ENCODE data around the gene ABHD15.
"Not testable (repeated sequence)": the region's sequence is repeated elsewhere in the genome, so short reads cannot be mapped to it uniquely, and the experiment has no call there.

ABHD15 gene

DNA sequence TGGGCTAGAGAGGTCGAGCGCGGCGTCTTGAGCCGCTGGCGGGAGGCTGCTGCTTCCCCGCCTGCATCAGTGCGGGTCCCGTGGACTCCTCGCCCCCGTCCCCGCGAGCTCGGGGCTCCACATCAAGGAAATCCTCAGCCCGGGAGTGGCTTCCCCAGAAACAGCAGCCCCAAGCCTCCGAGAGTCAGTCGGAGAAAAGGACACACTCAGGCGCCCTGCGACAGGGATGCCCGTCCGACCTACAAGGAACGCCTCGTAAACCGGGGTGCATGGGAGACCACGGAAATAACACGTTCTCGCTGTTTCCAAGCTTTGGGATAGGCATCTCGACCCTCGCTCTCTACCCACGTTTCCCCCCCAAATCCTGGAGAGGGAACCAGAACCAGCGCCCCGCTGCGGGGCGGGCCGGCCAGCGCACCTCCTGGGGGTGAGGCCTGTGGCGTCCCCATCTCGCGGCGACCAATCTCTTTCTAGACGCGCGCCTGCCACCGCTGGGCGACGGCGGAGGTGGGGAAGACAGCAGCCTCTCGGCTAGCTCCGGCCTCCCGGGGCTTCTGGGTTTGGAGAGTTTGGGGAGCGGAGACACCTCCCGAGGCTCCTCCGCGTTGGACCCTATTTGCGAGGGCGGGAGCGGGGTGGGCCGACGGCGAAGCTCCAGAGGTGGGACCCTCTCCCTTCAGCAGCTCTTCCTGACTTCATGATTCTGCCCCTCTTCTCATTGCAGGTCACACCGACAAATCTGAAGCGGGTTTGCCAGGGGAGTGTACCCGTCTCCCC, 905 bp upstream of the ABHD15 start:
- DNase-seq: peak; percentile 81

DNA sequence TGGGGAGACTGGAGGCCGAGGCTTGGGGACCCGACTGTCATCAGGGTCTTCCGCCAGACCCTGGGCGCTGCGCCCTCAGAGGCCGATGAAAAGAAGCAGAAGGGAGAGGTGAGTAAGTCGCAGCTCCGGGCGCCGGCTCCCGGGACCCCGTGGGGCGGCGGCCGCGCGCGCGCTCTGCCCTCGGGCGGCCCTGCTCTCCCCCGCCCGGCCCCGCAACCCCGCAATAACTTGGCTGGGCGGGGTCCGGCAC, 392 bp upstream of the ABHD15 start:
- no peak for DNase-seq

DNA sequence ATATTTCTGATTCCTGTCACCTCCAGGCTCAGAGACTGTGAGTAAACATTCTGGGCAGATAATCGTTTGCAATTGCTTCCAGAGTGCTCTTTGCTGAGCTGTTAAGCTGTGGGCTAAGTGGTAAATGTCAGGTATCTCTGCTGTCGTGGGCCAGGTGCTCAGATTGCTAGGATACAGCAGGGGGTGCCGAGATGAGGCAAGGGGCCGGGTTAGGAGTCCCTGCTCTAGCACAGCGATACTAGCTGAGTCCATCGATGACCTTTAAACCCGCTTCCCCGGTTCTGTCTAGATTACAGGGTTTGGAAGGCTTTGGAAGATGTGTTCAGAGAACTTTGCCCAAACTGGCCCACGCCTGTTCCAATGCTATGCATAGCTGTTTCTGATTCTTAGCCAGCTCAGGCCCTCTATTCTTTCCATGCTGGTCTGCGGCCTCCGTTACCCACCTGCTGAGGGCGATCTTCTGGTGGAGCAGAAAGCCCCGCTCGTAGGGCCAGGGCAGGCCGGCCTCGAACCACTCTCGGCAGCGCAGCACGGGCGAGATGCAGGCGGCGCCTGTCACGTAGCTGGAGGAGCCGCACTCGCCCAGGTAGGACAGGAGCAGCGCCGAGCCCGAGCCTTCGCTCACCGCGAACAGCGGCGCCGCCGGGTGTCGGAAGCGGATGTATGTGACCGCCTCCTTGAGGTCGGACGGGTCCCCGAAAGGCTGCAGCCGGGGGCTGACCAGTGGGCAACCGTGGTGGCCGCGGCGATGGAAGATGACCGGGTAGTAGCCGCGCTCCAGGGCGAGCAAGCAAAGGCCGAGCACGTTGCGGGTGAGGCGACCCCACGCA, 979 bp downstream of the ABHD15 start:
- DNase-seq: peak; percentile 63

DNA sequence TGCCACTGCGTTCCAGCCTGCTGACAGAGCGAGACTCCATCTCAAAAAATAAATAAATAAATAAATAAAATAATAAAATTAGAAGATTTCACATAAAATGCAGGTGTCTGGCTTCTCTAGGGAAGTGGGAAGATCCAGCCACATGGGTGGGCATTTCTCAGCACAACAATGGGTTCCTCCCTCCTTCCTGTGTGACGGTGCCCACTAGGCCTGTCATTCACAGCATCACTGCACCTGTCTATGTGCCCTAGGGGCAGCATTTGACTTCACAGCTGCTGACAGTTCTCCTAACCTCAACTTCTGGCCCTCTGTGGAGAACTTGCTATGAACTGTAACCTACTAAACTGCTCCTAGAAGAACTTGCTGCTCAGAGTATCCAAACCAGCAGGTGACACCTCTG, 3.0 kb downstream of the ABHD15 start:
- no peak for DNase-seq

DNA sequence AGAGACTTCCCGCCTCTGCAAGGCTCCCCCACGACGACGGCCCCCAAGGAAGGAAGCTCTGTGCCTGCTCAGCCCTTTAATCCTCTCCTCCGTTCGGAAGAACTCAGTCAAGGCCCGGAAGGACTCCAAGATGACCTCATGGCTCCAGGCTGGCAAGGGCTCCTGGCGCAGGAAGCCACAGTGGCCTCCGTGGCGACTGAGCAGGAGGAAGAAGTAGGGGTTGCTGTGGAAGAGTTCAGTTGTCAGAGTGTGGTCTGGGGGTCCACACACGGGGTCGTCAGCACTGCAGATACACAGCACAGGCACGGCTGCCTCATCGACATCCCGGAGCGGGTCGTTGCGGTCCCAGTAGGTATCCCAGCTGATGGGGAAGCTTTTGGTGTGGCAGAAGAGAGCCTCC, 4.2 kb downstream of the ABHD15 start:
- no peak for DNase-seq

DNA sequence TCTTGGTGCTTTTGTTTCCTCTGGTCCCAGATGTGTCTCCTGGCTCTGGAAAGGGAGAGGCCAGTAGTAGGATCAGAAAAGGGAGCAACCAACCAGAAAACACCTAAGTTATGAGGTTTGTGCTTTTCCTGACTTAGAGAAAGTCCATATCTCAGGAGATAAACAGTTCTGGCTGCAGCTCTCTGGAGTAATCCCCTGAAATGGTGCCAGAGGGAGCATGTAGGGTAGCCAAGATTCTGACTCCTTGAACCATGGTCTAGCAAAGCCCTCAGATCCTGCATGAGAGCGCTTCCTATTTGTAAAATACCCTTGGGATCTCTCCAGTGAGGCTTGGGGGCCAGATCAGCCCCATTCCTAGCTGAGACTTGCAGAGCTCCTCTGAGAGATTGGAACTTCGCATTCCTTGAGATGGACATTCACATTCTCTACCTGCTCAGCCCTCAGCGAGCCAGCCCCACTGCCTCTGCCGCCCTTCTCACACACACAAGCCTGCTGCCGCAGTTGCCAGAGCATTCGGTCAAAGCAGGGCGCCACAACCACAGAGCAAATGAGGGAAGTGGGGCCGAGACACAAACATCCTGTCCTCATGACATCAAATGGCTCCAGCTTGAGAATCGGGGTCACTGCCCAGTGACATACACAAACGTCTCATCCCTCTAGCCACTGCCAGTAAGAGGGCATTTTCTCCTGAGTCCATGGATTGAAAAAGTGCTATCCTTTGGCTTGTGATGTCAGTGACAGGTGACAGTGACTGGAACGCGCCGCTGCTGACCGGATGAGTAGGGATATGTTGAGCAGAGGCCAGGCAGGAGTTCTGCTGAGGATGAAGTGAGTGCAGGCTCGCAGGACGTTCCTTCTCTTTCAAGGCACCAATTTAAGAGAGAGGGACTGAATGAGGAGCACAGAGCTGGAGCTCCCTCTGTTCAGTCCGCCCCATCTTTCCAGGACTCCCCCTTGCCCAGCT, 5.0 kb downstream of the ABHD15 start:
- peak; percentile 24 for DNase-seq

DNA sequence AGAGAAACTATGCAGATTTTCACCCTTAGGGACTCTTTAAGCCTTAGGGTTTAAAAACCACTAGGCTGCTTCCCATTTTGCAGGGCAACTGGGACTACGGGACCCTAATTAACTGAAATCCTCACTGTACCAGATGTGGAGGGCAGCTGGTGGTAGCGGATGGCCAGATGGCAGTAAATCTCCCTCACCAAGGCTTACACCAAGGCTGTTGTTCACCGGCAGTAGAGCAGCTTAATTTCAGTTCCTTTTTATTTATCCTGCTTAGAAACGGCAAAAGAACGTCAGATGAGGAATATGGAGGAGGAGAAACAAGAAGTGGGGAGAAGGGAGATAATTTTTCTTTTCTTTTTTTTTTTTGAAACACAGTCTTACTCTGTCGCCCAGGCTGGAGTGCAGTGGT, 6.5 kb downstream of the ABHD15 start:
- DNase-seq: no peak

DNA sequence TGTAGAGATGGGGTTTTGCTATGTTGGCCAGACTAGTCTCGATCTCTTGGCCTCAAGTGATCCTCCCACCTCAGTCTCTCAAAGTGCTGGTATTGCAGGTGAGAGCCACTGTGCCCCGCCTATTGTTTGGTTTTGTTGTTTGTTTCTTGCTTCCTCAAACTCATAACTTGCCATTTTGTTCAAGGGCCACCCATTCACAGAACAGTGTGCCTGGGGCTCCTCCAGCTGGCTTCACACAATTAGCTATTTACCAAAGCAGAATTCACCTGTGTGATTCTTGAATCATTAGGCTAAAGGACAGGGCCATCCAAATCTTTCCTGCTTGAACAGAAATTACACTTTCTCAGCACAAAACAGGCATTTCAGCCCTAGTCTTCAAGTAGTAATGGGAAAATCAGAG, 7.2 kb downstream of the ABHD15 start:
- no peak for DNase-seq

DNA sequence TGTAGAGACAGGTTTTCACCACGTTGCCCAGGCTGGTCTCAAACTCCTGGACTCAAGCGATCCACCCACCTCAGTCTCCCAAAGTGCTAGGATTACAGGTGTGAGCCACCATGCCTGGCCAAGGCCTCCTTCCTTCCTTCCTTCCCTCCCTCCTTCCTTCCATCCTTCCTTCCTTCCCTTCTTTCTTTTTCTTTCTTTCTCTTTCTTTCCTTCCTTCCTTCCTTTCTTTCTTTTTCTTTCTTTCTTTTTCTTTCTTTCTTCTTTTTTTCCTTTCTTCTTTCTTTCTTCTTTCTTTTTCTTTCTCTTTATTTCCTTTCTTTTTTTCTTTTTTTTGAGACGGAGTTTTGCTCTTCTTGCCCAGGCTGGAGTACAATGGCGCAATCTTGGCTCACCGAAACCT, 8.7 kb downstream of the ABHD15 start:
- DNase-seq: not testable (repeated sequence)

DNA sequence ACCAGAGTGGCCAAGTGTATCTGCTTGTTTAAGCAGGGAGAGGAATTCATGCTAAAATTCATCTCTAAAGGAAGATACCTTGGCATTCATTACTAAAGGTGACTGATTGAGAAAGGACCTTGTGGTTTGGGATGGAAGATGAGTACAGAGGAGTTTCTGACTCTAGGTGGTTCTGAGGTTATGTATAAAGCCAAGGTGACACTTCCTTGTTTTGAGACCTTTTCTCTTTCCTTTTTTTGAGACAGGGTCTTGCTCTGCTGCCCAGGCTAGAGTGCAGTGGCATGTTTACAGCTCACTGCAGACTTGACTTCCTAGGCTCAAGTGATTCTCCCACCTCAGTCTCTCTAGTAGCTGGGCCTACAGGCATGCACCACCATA, 9.1 kb downstream of the ABHD15 start:
- DNase-seq: no peak

DNA sequence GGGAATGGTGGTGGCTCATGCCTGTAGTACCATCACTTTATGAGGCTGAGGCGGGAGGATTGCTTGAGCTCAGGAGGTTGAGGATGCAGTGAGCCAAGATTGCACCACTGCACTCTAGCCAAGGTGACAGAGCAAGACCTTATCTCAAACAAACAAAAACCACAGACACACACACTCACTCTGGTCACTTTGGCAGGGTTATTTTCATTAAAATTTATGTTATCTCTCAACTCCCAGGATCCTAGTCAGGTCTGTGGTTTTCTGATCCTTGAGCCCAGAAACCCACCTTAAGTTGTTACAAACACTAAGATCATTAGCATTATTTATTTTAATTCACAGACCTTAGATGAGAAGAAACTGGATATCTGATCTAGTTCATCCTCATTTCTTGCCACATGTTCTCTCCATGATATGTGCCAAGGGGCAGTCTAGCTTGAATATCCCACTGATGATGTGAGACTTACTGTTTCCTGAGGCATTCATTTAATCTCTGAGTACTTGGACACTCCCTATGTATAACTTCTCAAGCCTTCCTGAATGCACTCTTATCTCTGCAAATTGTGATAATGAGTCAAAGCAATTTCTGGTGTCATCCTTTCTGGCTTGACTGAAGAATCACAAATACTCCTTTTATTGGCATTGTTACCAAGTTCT, 9.6 kb downstream of the ABHD15 start:
- DNase-seq: no peak

DNA sequence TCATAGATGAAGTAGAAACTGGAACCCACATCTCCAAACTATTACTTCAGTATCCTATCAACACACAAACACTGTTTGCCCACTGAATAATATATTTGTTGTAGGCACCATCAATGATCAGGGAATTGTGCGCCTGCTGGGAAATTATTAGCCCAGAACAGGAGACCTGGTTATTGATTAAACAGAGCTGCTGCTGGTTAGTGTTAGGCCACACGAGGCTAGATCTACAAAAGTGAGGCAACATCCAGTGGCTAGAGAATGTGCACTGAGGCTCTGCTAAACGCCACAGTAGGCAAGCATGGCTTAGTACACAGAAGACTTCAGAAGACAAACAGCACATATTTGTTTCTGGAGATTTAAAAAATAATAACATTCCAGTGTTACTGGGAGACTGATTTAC, 11.0 kb downstream of the ABHD15 start:
- no peak for DNase-seq

DNA sequence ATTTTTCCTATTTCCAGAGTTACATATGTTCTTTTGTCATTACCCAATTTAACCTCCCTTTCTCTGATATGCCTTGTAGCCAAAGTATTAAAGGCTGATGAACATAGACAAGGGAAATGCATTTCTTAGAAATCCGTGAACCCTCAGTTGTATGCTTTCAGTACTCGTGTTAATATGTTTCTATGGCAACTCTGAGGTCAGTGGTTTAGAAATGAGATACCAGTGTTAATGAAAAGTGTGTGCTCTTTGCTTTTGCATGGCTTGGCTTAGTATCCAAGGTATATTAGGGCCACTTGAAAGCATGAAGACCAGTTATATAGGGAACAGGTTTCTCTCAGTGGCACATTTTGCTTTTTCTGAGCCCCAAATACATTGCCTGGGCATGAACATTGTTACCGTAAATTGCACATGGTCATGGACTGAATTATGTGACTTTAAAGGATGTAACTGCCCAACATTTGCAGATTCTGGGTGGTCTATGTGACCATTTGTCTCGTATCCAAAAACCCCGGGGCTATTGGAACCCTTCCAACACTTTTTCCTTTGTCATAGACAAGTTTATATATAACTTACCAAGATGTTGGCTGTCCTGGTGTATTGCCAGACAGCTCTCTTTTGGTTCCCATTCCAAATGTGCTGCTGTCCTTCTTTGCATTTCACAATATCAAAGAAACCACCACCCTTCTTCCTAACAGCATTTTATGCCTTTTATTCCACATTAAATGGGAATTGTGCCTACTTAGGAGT, 17.5 kb downstream of the ABHD15 start:
- DNase-seq: no peak

DNA sequence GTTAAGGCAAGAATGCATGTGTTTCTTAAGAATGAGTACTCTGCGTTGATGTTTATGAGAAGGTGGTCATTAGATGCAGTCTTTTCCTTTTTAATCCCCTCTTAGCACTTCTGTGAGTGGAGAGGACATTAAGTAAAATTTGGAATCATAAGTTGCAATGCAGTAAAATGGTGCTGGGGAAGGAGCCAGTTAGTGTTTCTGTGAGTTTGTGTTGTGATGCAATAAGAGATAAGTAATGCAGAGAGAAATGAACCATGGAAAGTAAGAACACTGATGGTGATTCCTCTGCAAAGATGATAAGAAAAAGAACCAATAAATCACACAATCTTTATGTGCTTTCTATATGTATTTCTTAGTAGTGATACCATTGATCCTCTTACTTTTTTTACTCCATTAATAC, 20.0 kb downstream of the ABHD15 start:
- DNase-seq: no peak

DNA sequence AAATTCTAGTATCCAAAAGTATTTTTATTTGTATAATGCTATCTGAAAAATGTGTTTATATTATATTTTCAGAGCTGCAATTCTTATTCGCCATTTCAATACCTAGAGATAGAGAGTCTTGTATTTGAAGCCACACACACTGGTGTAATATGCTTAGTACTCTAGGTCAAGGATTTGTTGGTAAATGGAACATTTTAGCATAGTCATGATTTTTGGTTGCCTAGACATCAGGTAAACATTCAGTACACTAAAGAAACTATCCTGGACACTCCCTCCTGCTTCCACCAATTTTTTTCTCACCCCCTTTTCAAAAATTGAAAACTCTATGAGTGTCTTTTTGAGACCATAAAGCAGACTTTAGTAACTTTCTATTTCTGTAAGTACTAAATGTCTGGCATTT, 20.8 kb downstream of the ABHD15 start:
- no peak for DNase-seq

DNA sequence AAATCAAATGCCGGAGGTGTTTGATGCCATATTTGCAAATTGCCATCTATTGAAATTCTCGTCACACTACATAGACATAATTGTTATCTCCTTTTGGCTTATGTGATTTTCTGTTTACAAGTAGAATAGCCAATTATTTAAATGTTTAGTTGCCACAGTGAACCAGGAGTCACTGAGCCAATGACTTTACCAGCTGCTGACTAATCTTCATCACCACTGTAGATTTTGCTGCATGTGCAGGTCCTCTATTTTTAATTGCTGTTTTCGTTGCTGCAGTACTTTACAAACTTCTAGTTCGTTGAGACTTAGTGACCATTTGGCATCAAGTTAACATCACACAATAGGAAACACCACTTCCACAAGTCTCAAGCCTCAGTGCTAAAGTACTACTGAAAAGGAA, 22.8 kb downstream of the ABHD15 start:
- no peak for DNase-seq

DNA sequence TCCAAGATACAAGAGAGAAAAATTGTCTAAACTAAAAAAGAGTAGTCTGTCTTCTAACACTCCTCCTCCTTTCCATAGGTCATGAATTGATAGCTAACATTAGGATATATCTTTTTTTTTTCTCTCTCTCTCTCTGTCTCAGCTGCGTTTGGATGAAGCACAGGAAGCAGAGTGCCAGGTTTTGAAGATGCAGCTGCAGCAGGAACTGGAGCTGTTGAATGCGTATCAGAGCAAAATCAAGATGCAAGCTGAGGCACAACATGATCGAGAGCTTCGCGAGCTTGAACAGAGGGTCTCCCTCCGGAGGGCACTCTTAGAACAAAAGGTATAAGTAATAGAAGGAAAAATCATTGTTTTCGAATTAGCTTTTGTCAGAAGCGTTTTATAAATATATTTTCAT, 32.9 kb downstream of the ABHD15 start:
- no peak for DNase-seq

DNA sequence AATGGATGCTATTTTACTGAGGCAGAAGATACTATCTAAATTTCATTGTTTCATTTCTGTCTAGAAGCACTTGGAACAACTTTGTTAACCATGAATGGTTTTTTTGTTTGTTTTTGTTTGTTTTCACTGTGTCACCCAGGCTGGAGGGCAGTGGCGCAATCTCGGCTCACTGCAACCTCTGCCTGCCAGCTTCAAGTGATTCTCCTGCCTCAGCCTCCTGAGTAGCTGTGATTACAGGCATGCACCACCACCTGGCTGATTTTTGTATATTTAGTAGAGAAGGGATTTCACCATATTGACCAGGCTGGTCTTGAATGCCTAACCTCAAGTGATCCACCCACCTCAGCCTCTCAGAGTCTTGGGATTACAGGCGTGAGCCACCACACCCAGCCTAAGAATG, 40.5 kb downstream of the ABHD15 start:
- no peak for DNase-seq

DNA sequence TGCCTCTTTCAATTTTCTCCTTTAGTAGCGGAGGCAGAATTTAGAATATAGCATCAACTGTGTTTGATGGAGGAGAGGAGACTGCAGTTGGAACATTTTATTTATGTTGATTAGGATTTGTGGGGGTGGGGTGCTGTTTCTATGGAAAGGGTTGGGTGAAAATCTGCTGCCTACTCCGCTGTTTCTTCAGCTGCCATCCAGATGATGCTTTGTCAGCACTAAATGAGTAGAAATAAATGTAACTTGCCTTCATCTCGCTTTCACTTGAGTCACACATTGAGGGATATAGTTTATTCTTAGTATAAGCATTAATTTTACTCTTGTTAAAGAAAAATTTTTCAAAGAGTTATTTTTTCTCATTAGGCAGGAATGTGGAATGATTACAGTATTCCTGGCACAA, 42.1 kb downstream of the ABHD15 start:
- no peak for DNase-seq

DNA sequence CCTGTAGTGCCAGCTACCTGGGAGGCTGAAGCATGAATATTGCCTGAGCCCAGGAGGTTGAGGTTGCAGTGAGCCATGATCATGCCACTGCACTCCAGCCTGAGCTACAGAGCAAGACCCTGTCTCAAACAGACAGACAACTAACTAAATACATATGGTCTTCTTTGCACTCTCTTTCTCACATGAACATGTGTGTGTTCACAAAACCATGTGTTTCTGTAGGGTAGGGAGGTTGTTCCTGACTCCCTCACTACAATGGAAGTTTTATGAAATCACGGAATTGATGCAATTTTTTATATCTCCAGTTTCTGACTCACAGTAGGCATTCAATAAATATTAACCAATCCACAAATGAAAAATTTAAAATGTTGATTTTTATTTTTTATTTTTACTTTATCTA, 48.5 kb downstream of the ABHD15 start:
- DNase-seq: no peak

DNA sequence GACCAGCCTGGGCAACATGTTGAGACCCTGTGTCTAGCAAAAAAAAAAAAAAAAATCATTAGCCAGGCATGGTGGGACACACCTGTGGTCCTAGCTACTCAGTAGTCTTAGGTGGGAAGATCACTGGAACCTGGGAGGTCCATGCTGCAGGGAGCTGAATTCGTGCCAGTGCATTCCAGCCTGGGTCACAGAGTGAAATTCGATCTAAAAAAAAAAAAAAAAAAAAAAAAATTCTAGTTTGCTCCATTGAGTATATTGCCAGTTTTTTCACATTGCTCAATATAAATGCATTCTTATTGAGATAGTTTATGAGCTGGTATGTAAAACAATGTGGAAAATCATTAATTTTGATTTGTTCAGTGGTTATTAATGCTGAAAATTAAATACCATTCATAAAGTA, 52.0 kb downstream of the ABHD15 start:
- no peak for DNase-seq

DNA sequence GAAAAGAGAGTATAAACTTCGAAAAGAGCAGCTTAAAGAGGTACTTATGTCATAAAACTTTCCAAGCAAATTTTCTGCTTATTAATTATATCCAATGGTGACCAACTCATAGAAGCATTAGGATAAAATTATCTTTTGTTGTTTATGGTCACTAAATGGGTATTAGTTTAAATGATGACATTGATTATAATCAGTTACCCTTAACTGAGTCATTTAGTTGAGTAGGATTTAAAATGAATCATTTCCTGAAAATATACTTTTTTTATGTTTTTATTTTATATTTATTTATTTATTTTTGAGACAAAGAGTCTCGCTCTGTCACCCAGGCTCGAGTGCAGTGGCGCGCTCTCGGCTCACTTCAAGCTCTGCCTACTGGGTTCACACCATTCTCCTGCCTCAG, 55.9 kb downstream of the ABHD15 start:
- no peak for DNase-seq
